ENCODE results near the gene SLC45A2.
"Not testable (repeated sequence)": the region's sequence is repeated elsewhere in the genome, so short reads cannot be mapped to it uniquely, and the experiment has no call there.

The SLC45A2 gene

DNA sequence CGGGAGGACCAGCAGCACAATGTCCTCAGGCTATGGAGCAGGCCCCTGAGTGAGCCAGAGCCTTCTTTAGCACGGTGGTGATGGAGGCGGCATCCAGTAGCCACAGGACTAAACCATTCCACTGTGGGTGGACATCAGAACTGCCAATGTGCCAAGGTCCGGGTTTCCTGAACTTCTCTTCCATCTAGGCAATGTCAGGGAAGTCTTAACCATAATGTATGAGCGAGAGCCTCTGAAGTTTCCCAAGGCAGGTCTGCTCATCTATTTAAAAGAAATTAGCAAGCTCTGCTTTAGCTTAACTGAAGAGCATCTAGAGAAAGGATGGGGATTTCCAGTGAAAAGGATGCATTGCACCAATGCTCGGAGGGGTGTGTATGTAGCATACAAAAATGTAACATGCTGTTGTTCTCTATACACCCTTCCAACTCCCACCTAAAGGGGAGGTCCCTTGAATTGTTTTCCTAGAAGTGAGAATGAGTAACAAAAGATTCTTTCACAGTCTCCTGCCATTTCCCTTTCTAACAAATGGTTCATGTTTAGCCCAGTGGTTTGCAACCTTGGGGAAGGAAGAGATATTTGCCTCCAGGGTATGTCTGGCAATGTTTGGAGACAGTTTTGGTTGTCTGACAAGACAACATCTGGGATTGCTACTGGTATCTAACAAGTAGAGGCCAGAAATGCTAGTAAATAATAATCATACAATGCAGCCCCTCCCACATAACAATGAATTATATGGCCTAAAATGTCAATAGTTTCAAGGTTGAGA, 54.4 kb downstream of the SLC45A2 start:
- DNase-seq = no peak

DNA sequence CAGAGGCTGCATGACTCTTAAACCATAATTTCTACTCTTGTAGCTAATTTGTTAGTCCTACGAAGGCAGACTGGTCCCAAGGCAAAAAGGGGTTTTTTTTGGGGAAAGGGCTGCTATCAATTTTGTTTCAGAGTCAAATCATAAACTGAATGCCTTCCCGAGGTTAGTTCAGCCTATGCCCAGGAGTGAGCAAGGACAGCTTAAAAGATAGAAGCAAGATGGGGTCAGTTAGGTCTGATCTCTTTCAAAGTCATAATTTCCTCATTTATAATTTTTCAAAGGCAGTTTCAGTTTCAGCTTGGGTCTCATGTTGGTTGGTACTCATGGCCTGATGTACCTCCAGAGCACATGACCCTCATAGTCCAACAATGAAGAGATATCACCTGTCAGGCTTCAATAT, 56.2 kb downstream of the SLC45A2 start:
- DNase-seq = no peak

DNA sequence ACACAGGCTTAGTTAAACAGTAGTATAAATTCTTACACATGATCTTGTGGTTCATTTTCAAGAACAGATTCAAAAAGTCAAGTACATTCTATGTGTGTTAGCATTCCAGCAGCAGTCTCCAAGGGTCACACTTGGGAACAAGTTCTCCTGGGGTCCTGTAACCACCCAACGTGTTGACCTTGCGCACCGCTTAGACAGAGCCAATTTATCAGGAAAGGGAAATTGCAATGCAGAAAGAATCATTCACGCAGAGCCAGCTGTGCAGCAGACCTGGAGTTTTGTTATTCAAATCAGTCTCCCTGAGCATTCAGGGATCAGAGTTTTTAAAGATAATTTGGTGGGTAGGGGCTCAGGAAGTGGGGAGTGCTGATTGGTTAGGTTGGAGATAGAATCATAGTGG, 56.8 kb downstream of the SLC45A2 start:
- no peak for DNase-seq

DNA sequence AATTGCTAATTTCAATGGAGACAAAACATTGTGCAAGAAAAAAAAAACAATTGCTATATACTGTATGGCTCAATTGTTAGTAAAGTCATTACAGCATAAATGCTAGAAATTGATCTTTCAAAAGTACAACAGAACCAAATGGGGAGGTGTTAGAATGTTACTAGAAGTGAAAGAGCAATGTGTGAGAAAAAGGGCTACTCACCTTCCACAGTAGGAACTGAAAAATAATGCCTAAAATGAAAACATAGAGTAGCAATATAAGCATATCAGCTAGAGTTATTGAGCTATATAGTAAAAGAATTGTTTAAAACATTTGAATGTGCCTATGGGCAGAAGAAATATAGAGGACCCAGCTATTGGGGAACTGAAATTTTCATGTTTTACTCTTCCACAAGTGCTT, 59.2 kb downstream of the SLC45A2 start:
- no peak for DNase-seq

DNA sequence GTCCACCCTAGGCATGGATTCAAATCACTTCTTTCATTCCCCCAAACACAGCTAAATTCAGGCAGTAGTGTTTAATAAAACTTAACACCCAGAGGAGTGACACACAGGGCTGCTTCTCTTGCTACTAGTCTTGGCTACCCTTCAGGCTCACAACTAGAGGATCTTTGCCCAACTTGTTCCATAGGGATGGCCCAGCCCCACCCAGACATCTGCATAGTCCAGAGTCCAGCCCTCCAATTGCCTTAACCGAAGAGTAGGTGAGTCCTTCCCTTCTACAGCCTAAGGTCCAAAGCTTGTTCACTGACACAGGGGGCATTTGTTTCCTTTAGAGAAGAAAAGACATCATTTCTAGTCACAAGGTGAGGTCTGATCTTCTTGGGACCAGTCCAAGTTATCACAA, 63.5 kb downstream of the SLC45A2 start:
- no peak for DNase-seq

DNA sequence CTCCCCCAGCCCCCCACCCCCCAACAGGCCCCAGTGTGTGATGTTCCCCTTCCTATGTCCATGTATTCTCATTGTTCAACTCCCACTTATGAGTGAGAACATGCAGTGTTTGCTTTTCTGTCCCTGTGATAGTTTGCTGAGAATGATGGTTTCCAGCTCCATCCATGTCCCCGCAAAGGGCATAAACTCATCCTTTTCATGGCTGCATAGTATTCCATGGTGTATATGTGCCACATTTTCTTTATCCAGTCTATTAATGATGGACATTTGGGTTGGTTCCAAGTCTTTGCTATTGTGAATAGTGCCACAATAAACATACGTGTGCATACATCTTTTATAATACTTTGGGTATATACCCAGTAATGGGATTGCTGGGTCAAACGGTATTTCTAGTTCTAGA, 69.6 kb downstream of the SLC45A2 start:
- DNase-seq = not testable (repeated sequence)

DNA sequence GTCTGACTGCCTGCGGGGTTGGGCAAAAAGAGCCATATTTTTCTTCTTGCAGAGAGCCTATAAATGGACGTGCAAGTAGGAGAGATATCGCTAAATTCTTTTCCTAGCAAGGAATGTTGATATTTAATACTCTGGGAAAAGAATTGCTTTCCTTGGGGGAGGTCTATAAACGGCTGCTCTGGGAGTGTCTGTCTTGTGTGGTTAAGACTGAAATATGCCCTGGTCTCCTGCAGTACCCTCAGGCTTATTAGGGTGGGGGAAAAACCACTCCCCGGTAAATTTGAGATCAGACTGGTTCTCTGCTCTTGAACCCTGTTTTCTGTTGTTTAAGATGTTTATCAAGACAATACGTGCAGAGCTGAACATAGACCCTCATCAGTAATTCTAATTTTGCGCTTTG, 78.2 kb downstream of the SLC45A2 start:
- not testable (repeated sequence) for DNase-seq

DNA sequence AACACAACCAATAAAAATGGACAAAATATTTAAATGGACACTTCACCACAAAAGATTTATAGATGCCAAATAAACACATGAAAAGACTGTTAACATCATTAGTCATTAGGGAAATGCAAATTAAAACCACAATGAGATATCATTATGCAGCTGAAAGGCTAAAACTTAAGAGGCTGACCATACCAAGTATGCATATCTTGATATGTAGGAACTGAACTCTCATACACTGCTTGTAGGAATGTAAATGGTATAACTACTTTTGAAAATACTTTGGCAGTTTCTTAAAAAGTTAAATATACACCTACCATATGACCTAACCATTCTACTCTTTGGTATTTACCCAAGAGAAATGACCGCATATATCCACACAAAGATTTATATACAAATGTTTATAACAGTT, 79.1 kb downstream of the SLC45A2 start:
- no peak for DNase-seq

DNA sequence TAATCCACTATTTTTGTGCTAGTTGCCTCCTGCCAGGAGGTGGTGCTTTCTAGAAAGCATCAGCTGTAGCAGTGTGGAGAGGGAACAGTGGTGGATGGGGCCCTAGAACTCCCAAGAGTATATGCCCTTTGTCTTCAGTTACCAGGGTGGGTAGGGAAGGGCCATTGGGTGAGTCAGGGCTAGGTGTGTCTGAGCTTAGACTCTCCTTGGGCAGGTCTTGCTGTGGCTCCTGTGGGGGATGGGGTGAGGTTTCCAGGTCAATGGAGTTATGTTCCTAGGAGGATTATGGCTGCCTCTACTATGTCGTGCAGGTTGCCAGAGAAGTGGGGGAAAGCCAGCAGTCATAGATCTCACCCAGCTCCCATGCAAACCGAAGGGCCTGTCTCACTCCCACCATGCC, 81.4 kb downstream of the SLC45A2 start:
- no peak for DNase-seq

DNA sequence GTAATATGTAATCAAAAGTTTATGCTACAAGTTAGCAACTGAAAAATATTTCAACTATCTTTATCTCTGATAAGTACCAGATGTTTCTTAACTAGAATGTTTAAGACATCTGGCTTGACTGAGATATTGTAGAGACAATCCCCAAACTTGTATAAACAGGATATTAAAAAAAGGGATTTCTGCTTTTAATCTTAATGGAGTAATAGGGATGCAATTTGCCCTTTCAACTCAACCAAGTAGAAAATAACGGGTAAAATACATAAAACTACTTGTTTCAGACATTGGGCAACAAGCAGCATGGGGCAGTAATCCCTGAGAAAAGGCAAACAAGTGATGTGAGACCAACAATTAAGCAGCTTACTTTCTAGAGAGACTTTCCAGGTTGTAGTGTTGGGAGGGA, 83.3 kb downstream of the SLC45A2 start:
- no peak for DNase-seq
